GM23338 (cell line): ENCODE data around the gene PAXX. TPM values are rescaled to one million over a fixed set of nuclear protein-coding genes. Genes with fewer than 3 reads are reported as not detected.

Source experiments
- ATAC-seq: fragments of 200-7000 bp; cut with Tn5 transposase; 3 replicates; pipeline ENCODE4 v1.9.1; 2020
- DNase-seq: peaks from one replicate; pipeline ENCODE4 v3.0.0-alpha.2; 2015; ENCODE audit warnings: low spot score
- H2AFZ ChIP-seq: fragments of 200-600 bp; sonication (generic); 2 replicates; pipeline ENCODE4 v1.8.0; 2016; ENCODE audit warnings: antibody characterized with exemption, mild to moderate bottlenecking, moderate library complexity
- H3F3A ChIP-seq: fragments of 200-600 bp; sonication (generic); replicated peaks from 2 replicates; pipeline ENCODE4 v1.8.0; 2017; ENCODE audit warnings: antibody characterized with exemption, mixed run types, low read depth
- H3K27ac ChIP-seq: fragments of 200-600 bp; sonication (generic); 2 replicates; pipeline ENCODE4 v1.6.1; 2016; ENCODE audit warnings: low read depth
- H3K27me3 ChIP-seq: fragments of 200-600 bp; sonication (generic); 2 replicates; pipeline ENCODE4 v1.8.0; 2016; ENCODE audit warnings: mild to moderate bottlenecking, mixed run types, moderate library complexity; ENCODE audit not compliant: insufficient read depth
- H3K36me3 ChIP-seq: fragments of 200-600 bp; sonication (generic); 2 replicates; pipeline ENCODE4 v1.8.0; 2016; ENCODE audit warnings: mild to moderate bottlenecking; ENCODE audit not compliant: insufficient read depth
- H3K4me1 ChIP-seq: fragments of 200-600 bp; sonication (generic); 2 replicates; pipeline ENCODE4 v1.8.0; 2016; ENCODE audit warnings: mild to moderate bottlenecking, moderate library complexity; ENCODE audit not compliant: insufficient read depth
- H3K4me2 ChIP-seq: fragments of 200-600 bp; sonication (generic); 2 replicates; pipeline ENCODE4 v1.7.1; 2017; ENCODE audit warnings: mixed run types
- H3K4me3 ChIP-seq: fragments of 200-600 bp; sonication (generic); 2 replicates; pipeline ENCODE4 v1.6.1; 2016; ENCODE audit warnings: mixed run types
- H3K79me2 ChIP-seq: fragments of 200-600 bp; sonication (generic); replicated peaks from 2 replicates; pipeline ENCODE4 v1.8.0; 2017; ENCODE audit warnings: mild to moderate bottlenecking; ENCODE audit not compliant: insufficient read depth
- H3K9me2 ChIP-seq: fragments of 200-600 bp; sonication (generic); 2 replicates; pipeline ENCODE4 v1.8.0; 2017; ENCODE audit not compliant: insufficient read depth
- H4K20me1 ChIP-seq: fragments of 200-600 bp; sonication (generic); replicated peaks from 2 replicates; pipeline ENCODE4 v1.8.0; 2017; ENCODE audit warnings: mild to moderate bottlenecking; ENCODE audit not compliant: insufficient read depth
- H3K27ac Mint-ChIP-seq: 2 replicates; pipeline ENCODE4 v1.8.0; 2020; ENCODE audit warnings: inconsistent platforms, mild to moderate bottlenecking, moderate library complexity, mixed read lengths
- H3K27me3 Mint-ChIP-seq: 3 replicates; pipeline ENCODE4 v1.8.0; 2022; ENCODE audit warnings: low read depth, mild to moderate bottlenecking, moderate library complexity, mixed read lengths, inconsistent platforms; ENCODE audit not compliant: insufficient read depth, poor library complexity
- H3K36me3 Mint-ChIP-seq: 3 replicates; pipeline ENCODE4 v1.8.0; 2021; ENCODE audit warnings: low read depth, mild to moderate bottlenecking, inconsistent platforms, moderate library complexity, mixed read lengths
- H3K4me1 Mint-ChIP-seq: 3 replicates; pipeline ENCODE4 v1.8.0; 2020; ENCODE audit warnings: mild to moderate bottlenecking, inconsistent platforms, mixed read lengths
- H3K4me3 Mint-ChIP-seq: 3 replicates; pipeline ENCODE4 v1.8.0; 2021; ENCODE audit warnings: moderate library complexity, mild to moderate bottlenecking, inconsistent platforms, mixed read lengths
- H3K9me3 Mint-ChIP-seq: 3 replicates; pipeline ENCODE4 v1.8.0; 2020; ENCODE audit warnings: moderate library complexity, mild to moderate bottlenecking, inconsistent platforms, mixed read lengths
- CREB1 ChIP-seq: fragments of 250-450 bp; sonication (Bioruptor Pico); IDR thresholded peaks from 2 replicates; pipeline ENCODE4 v1.5.0; 2020; ENCODE audit warnings: low read depth, mild to moderate bottlenecking, moderate library complexity
- CTCF ChIP-seq, 2 experiments: fragments of 200-600 bp in 1 of 2; sonication (generic) in 1 of 2; conservative IDR thresholded peaks; 2 replicates each; pipeline versions ENCODE4 v1.5.1 to v1.6.1; 2016 to 2017; ENCODE audit warnings: antibody characterized with exemption in 2 of 2, low read depth in 2 of 2, mild to moderate bottlenecking in 2 of 2, moderate library complexity in 1 of 2
- ETS1 ChIP-seq: IDR thresholded peaks from 2 replicates; pipeline ENCODE4 v1.6.1; 2016; ENCODE audit warnings: antibody characterized with exemption
- EZH2 ChIP-seq: fragments of 200-600 bp; sonication (generic); IDR thresholded peaks from one replicate; pipeline ENCODE4 v1.8.0; 2017; ENCODE audit warnings: antibody characterized with exemption, mild to moderate bottlenecking, low read depth; ENCODE audit not compliant: unreplicated experiment
- EZH2phosphoT487 ChIP-seq: fragments of 200-600 bp; sonication (generic); IDR thresholded peaks from one replicate; pipeline ENCODE4 v1.8.1; 2018; ENCODE audit warnings: antibody characterized with exemption; ENCODE audit not compliant: unreplicated experiment
- JUNB ChIP-seq: IDR thresholded peaks from one replicate; pipeline ENCODE4 v1.6.1; 2016; ENCODE audit warnings: antibody characterized with exemption; ENCODE audit not compliant: unreplicated experiment
- POLR2AphosphoS5 ChIP-seq: IDR thresholded peaks from 2 replicates; pipeline ENCODE4 v1.6.1; 2016; ENCODE audit warnings: antibody characterized with exemption, low read depth
- STAT1 ChIP-seq: IDR thresholded peaks from one replicate; pipeline ENCODE4 v1.6.1; 2016; ENCODE audit warnings: antibody characterized with exemption; ENCODE audit not compliant: unreplicated experiment
- ZNF114 ChIP-seq: fragments of 250-450 bp; sonication (Bioruptor Pico); IDR thresholded peaks from 2 replicates; pipeline ENCODE4 v1.5.0; 2020; ENCODE audit warnings: mild to moderate bottlenecking, moderate library complexity
- ZNF331 ChIP-seq: fragments of 250-450 bp; sonication (Bioruptor Pico); IDR thresholded peaks from 2 replicates; pipeline ENCODE4 v1.5.0; 2020; ENCODE audit warnings: low read depth, mild to moderate bottlenecking, moderate library complexity
- ZNF462 ChIP-seq: fragments of 250-450 bp; sonication (Bioruptor Pico); IDR thresholded peaks from 2 replicates; pipeline ENCODE4 v1.5.0; 2020; ENCODE audit warnings: mild to moderate bottlenecking, moderate library complexity
- polyA plus RNA-seq: library from polyadenylated mRNA; unstranded; fragments of >200 nt; fragmentation: Nextera tagmentation; extraction: Ambion mirVana; gene quantifications from 2 replicates; pipeline ENCODE4 v1.2.1, GENCODE V29; 2016
- total RNA-seq: library from RNA; depleted of rRNA; stranded (reverse); fragments of >200 nt; shearing (Covaris generic); gene quantifications from 2 replicates; pipeline ENCODE4 v1.2.3, GENCODE V29; 2014

Gene PAXX
- total and polyA plus RNA-seq, 2 experiments from 2014 or later, result 71.5 to 86.0 TPM

- TF ChIP-seq ZNF462 (no peak), ZNF114 (CRISPR knock-in tag) (no peak), STAT1 (no peak), ETS1 (no peak), EZH2 (no peak), POLR2AphosphoS5 (no peak)
Measured at GRCh38 chr9:136971746-136972145, 20.5 kb upstream of the PAXX start (continued).

GRCh38 chr9:136972335-136972734 lies 19.9 kb upstream of the PAXX start:
- no peak overlapping the region for H3K4me3 ChIP-seq
- no peak for DNase-seq
- H3K36me3 ChIP-seq, result no peaks in the 10 kb centered on the region
- no peak for ATAC-seq
- H3K9me2 ChIP-seq, result no peaks in the 10 kb centered on the region
- H3K4me1 Mint-ChIP-seq, result peaks cover under 1% of the 10 kb centered on the region; the same call in 1 of the 3 replicates
- no peak overlapping the region for H3K27ac Mint-ChIP-seq
- no peak overlapping the region for H3K27ac ChIP-seq
- no peak overlapping the region for H3K4me2 ChIP-seq
- no peaks in the 10 kb centered on the region for H3F3A ChIP-seq
- H4K20me1 ChIP-seq, result no peaks in the 10 kb centered on the region
- H3K79me2 ChIP-seq, result no peaks in the 10 kb centered on the region
- no peaks in the 10 kb centered on the region for H3K27me3 ChIP-seq
- no peaks in the 10 kb centered on the region for H3K4me1 ChIP-seq
- H3K27me3 Mint-ChIP-seq, result peaks cover 6% of the 10 kb centered on the region
- H2AFZ ChIP-seq, result no peak overlapping the region
- H3K4me3 Mint-ChIP-seq, result no peak overlapping the region
- H3K36me3 Mint-ChIP-seq, result no peaks in the 10 kb centered on the region
- H3K9me3 Mint-ChIP-seq, result no peaks in the 10 kb centered on the region
- TF ChIP-seq POLR2AphosphoS5 (no peak), ZNF331 (CRISPR knock-in tag) (no peak), EZH2 (no peak), JUNB (no peak), EZH2phosphoT487 (no peak), CTCF (conservative IDR thresholded peaks at IDR 0.05; ENCODE audit: low read depth in 2 of 2) (no peak), STAT1 (no peak), CREB1 (CRISPR knock-in tag) (no peak)
